G401 (cell line): ENCODE measurements around the gene ZNF184. TPM values are rescaled to one million over a fixed set of nuclear protein-coding genes. Genes with fewer than 3 reads are reported as not detected.

Source experiments
- DNase-seq: peaks from one replicate; pipeline ENCODE4 v3.0.0-alpha.2; 2015; ENCODE audit warnings: low spot score
- in situ Hi-C: cut with HindIII; loops from 2 replicates; pipeline ENCODE4 v1.10.0; 2016; ENCODE audit warnings: low sequenced_read_pairs, mixed read lengths
- total RNA-seq: library from RNA; depleted of rRNA; stranded (reverse); fragments of >200 nt; shearing (Covaris generic); gene quantifications from 2 replicates; pipeline ENCODE4 v1.2.3, GENCODE V29; 2014

The ZNF184 gene
- total RNA-seq, 1 experiment from 2014 or later = 23.9 TPM

GRCh38 chr6:27494103-27494502, 21.2 kb upstream of the ZNF184 start:
- DNase-seq = no peak
- in situ Hi-C loops = no loop called here

GRCh38 chr6:27492631-27493190, 19.8 kb upstream of the ZNF184 start:
- in situ Hi-C loops = no loop called here

GRCh38 chr6:27479319-27480182, 6.6 kb upstream of the ZNF184 start:
- DNase-seq = peak; percentile 91
- in situ Hi-C loops = no loop called here

More at GRCh38 chr6:27492631-27493190, 19.8 kb upstream of the ZNF184 start:
- peak; percentile 29 for DNase-seq

- in situ Hi-C loops = no loop called here
- DNase-seq = peak; percentile 92
Observed at GRCh38 chr6:27478706-27479318, 5.9 kb upstream of the ZNF184 start.

- no peak for DNase-seq
- in situ Hi-C loops = no loop called here
Observed at GRCh38 chr6:27478141-27478705, 5.3 kb upstream of the ZNF184 start.

- in situ Hi-C loops = no loop called here
- DNase-seq = no peak
Observed at GRCh38 chr6:27477318-27478013, 4.6 kb upstream of the ZNF184 start.

GRCh38 chr6:27476090-27476489, 3.2 kb upstream of the ZNF184 start:
- DNase-seq = no peak
- in situ Hi-C loops = no loop called here

GRCh38 chr6:27474672-27475071, 1.8 kb upstream of the ZNF184 start:
- in situ Hi-C loops = no loop called here
- DNase-seq = no peak

GRCh38 chr6:27474172-27474465, 1.2 kb upstream of the ZNF184 start:
- in situ Hi-C loops = no loop called here

GRCh38 chr6:27472182-27472616, 706 bp downstream of the ZNF184 start:
- peak; percentile 79 for DNase-seq
- in situ Hi-C loops = no loop called here

More at GRCh38 chr6:27474172-27474465, 1.2 kb upstream of the ZNF184 start:
- no peak for DNase-seq

- peak; percentile 6 for DNase-seq
- in situ Hi-C loops = no loop called here
Observed at GRCh38 chr6:27471365-27472115, 1.4 kb downstream of the ZNF184 start.

GRCh38 chr6:27470023-27470422, 2.9 kb downstream of the ZNF184 start:
- no peak for DNase-seq
- in situ Hi-C loops = no loop called here

GRCh38 chr6:27468334-27468733, 4.6 kb downstream of the ZNF184 start:
- no peak for DNase-seq
- in situ Hi-C loops = no loop called here

- in situ Hi-C loops = no loop called here
- DNase-seq = no peak
Observed at GRCh38 chr6:27452496-27452897, 20.4 kb downstream of the ZNF184 start.

GRCh38 chr6:27451660-27452390, 21.1 kb downstream of the ZNF184 start:
- DNase-seq = no peak
- in situ Hi-C loops = no loop called here

GRCh38 chr6:27448456-27448855, 24.4 kb downstream of the ZNF184 start:
- in situ Hi-C loops = no loop called here

GRCh38 chr6:27442932-27443331, 30.0 kb downstream of the ZNF184 start:
- DNase-seq = no peak
- in situ Hi-C loops = no loop called here

More at GRCh38 chr6:27448456-27448855, 24.4 kb downstream of the ZNF184 start:
- no peak for DNase-seq

GRCh38 chr6:27441001-27441400, 31.9 kb downstream of the ZNF184 start:
- no peak for DNase-seq
- in situ Hi-C loops = no loop called here
